Upper lobe of left lung (tissue), 4 donors: ENCODE results near the gene DSE.

Experiments used
- CTCF ChIP-seq, 6 experiments: fragments of 450-650 bp in 4 of 6; fragments of 200-600 bp in 2 of 6; sonication (generic) in 2 of 6; IDR thresholded peaks; one replicate each; pipeline ENCODE4 v1.5.1; 2016 to 2019; ENCODE audit warnings: antibody characterized with exemption in 6 of 6
- POLR2A ChIP-seq, 4 donors: fragments of 450-650 bp; IDR thresholded peaks; one replicate each; pipeline ENCODE4 v1.5.1; 2016 to 2017; ENCODE audit warnings: antibody characterized with exemption in 4 of 4, mild to moderate bottlenecking in 2 of 4

GRCh38 chr6:116467096-116467495, 96.3 kb downstream of the DSE start:
- TF ChIP-seq CTCF (IDR thresholded peaks at IDR 0.05): no peak
- no peak for TF ChIP-seq POLR2A (IDR thresholded peaks at IDR 0.05)
